Panc1 (cell line): ENCODE results near the gene UTRN. TPM values are rescaled to one million over a fixed set of nuclear protein-coding genes. Genes with fewer than 3 reads are reported as not detected.

Source experiments
- ATAC-seq: fragments of 200-7000 bp; cut with Tn5 transposase; 2 replicates; pipeline ENCODE4 v1.9.1; 2020; ENCODE audit warnings: mild to moderate bottlenecking, moderate library complexity
- BruUV-seq: library from RNA; stranded (reverse); fragments of 400-500 nt; replicated peaks from 2 replicates; lab custom pipeline; 2021; lab: Mats Ljungman, UMichigan
- CTCF ChIA-PET: fragments of 300-600 bp; sonication (Branson Sonifier 250); formaldehyde crosslinking; loops from one replicate; lab custom pipeline; 2022; ENCODE audit warnings: antibody characterized with exemption; lab: Charles Lee
- POLR2A ChIA-PET: fragments of 300-600 bp; sonication (Branson Sonifier 250); formaldehyde crosslinking; loops from one replicate; lab custom pipeline; 2022; ENCODE audit warnings: antibody characterized with exemption; lab: Charles Lee
- DNase-seq: peaks from one replicate; pipeline ENCODE4 v3.0.0-alpha.2; 2010; ENCODE audit warnings: low read depth, low spot score
- H3K27ac ChIP-seq: 2 replicates; pipeline ENCODE4 v1.5.1; 2011; ENCODE audit warnings: mild to moderate bottlenecking, low read length, inconsistent platforms
- H3K27me3 ChIP-seq: fragments of 200-500 bp; sonication (Bioruptor generic); 2 replicates; pipeline ENCODE4 v1.6.0; 2014; ENCODE audit warnings: low read length, inconsistent platforms; ENCODE audit not compliant: control insufficient read depth, insufficient read depth
- H3K36me3 ChIP-seq: fragments of 200-500 bp; sonication (Bioruptor generic); 2 replicates; pipeline ENCODE4 v1.5.1; 2014; ENCODE audit warnings: inconsistent platforms, mild to moderate bottlenecking, low read length, moderate library complexity; ENCODE audit not compliant: control insufficient read depth, insufficient read depth
- H3K4me1 ChIP-seq: 2 replicates; pipeline ENCODE4 v1.5.1; 2011; ENCODE audit warnings: inconsistent platforms, mild to moderate bottlenecking, low read length, moderate library complexity; ENCODE audit not compliant: control insufficient read depth, insufficient read depth
- H3K4me3 ChIP-seq, 2 experiments: 2 replicates each; pipeline ENCODE4 v1.5.1; 2011 to 2012; ENCODE audit warnings: low read depth in 2 of 2, low read length in 2 of 2, mild to moderate bottlenecking in 2 of 2, inconsistent platforms in 1 of 2, moderate library complexity in 1 of 2
- H3K9me3 ChIP-seq: fragments of 200-500 bp; sonication (Bioruptor generic); 2 replicates; pipeline ENCODE4 v1.5.1; 2014; ENCODE audit warnings: low read depth, mild to moderate bottlenecking, inconsistent platforms, low read length, moderate library complexity; ENCODE audit not compliant: control insufficient read depth, insufficient read depth
- CTCF ChIP-seq: fragments of 450-650 bp; IDR thresholded peaks from 2 replicates; pipeline ENCODE4 v1.5.1; 2017; ENCODE audit warnings: mild to moderate bottlenecking
- POLR2AphosphoS5 ChIP-seq: IDR thresholded peaks from 2 replicates; pipeline ENCODE4 v1.6.1; 2012; ENCODE audit warnings: mild to moderate bottlenecking, low read depth, low read length, moderate library complexity
- REST ChIP-seq, 2 experiments: IDR thresholded peaks; 2 replicates each; pipeline ENCODE4 v1.6.1; 2011 to 2012; ENCODE audit warnings: low read depth in 2 of 2, control low read depth in 1 of 2, low read length in 1 of 2, mild to moderate bottlenecking in 1 of 2, moderate library complexity in 1 of 2; ENCODE audit not compliant: insufficient read depth in 1 of 2
- SIN3A ChIP-seq: IDR thresholded peaks from 2 replicates; pipeline ENCODE4 v1.6.1; 2012; ENCODE audit warnings: low read depth, mild to moderate bottlenecking, low read length, moderate library complexity, borderline replicate concordance; ENCODE audit not compliant: insufficient read depth
- TCF7L2 ChIP-seq: IDR thresholded peaks from 2 replicates; pipeline ENCODE4 v1.6.1; 2011; ENCODE audit warnings: mild to moderate bottlenecking, low read depth, low read length, inconsistent platforms
- in situ Hi-C: cut with HindIII; loops from 2 replicates; pipeline ENCODE4 v1.10.0; 2016; ENCODE audit warnings: low sequenced_read_pairs, low pct_unique_long_range_greater_than_20kb
- intact Hi-C: fragments of 100-400 bp; cut with micrococcal nuclease; formaldehyde crosslinking; loops from one replicate; pipeline ENCODE4 v1.10.0; 2022; ENCODE audit not compliant: unreplicated experiment
- total RNA-seq: library from RNA; stranded (reverse); gene quantifications from one replicate; pipeline ENCODE4 v1.2.1, GENCODE V29; 2021; ENCODE audit not compliant: unreplicated experiment

UTRN gene
- total RNA-seq, 1 experiment from 2014 or later: 122 TPM

- POLR2A ChIA-PET: interaction anchor here (0.6 kb wide), 1 partner anchor 10 kb away, joined by 19 read pairs; no protein-coding TSS in a partner anchor
Observed at GRCh38 chr6:144296973-144297372, 11.8 kb downstream of the UTRN start.

GRCh38 chr6:144297511-144298100, 12.5 kb downstream of the UTRN start:
- POLR2A ChIA-PET: interaction anchor here (0.6 kb wide), 1 partner anchor 10 kb away, joined by 19 read pairs; no protein-coding TSS in a partner anchor

More at GRCh38 chr6:144296973-144297372, 11.8 kb downstream of the UTRN start:
- Histone ChIP-seq H3K4me3 (no peak overlapping the region), H3K36me3 (peaks cover 11% of the 10 kb centered on the region; the same call in 1 of the 2 replicates), H3K4me1 (peaks cover 14% of the 10 kb centered on the region; the same call in 1 of the 2 replicates), H3K27ac (peak overlapping the region; percentile 5; the same call in 1 of the 2 replicates), H3K27me3 (no peaks in the 10 kb centered on the region), H3K9me3 (no peaks in the 10 kb centered on the region)
- intact Hi-C loops (no loop called here), in situ Hi-C loops (no loop called here)
- ATAC-seq: no peak; the same call in 1 of the 2 replicates
- TF ChIP-seq CTCF: no peak
- TF ChIP-seq REST (IDR thresholded peaks at IDR 0.05; ENCODE audit: insufficient read depth in 1 of 2, low read depth in 2 of 2, low read length in 1 of 2): no peak
- no peak for TF ChIP-seq TCF7L2
- TF ChIP-seq POLR2AphosphoS5: no peak
- no peak for TF ChIP-seq SIN3A
- no peak for DNase-seq
- no TSS peak for BruUV-seq
- CTCF ChIA-PET: no interaction called here

More at GRCh38 chr6:144297511-144298100, 12.5 kb downstream of the UTRN start:
- BruUV-seq: no TSS peak
- no peaks in the 10 kb centered on the region for H3K9me3 ChIP-seq
- ATAC-seq (no peak), DNase-seq (no peak)
- H3K4me3 ChIP-seq: no peak overlapping the region
- no peak for TF ChIP-seq TCF7L2
- TF ChIP-seq REST (IDR thresholded peaks at IDR 0.05; ENCODE audit: insufficient read depth in 1 of 2, low read depth in 2 of 2, low read length in 1 of 2): no peak
- TF ChIP-seq POLR2AphosphoS5: no peak
- intact Hi-C loops: no loop called here
- peaks cover 11% of the 10 kb centered on the region; the same call in 1 of the 2 replicates for H3K36me3 ChIP-seq
- in situ Hi-C loops: no loop called here
- peak overlapping the region; percentile 5; the same call in 1 of the 2 replicates for H3K27ac ChIP-seq
- peaks cover 14% of the 10 kb centered on the region; the same call in 1 of the 2 replicates for H3K4me1 ChIP-seq
- CTCF ChIA-PET: no interaction called here
- no peaks in the 10 kb centered on the region for H3K27me3 ChIP-seq
